OCI-LY7 (cell line): ENCODE results near the gene FADS3. TPM values are rescaled to one million over a fixed set of nuclear protein-coding genes. Genes with fewer than 3 reads are reported as not detected.

Experiments
- BruUV-seq: library from RNA; stranded (reverse); fragments of 400-500 nt; replicated peaks from 2 replicates; lab custom pipeline; 2021; lab: Mats Ljungman, UMichigan
- CTCF ChIA-PET: fragments of 300-600 bp; sonication (Branson Sonifier 250); formaldehyde crosslinking; loops from one replicate; lab custom pipeline; 2022; ENCODE audit warnings: antibody characterized with exemption; ENCODE audit not compliant: unreplicated experiment; lab: Charles Lee
- POLR2A ChIA-PET: fragments of 300-600 bp; sonication (Branson Sonifier 250); formaldehyde crosslinking; loops from one replicate; lab custom pipeline; 2022; ENCODE audit warnings: antibody characterized with exemption; lab: Charles Lee
- DNase-seq: peaks from one replicate; pipeline ENCODE4 v3.0.0-alpha.2; 2015; ENCODE audit warnings: low spot score
- H2AFZ ChIP-seq: fragments of 200-600 bp; sonication (generic), shearing (Covaris generic); 2 replicates; pipeline ENCODE4 v1.6.1; 2014; ENCODE audit warnings: mild to moderate bottlenecking, antibody characterized with exemption, low read length, moderate library complexity
- H3K27ac ChIP-seq: fragments of 200-600 bp; sonication (generic); 2 replicates; pipeline ENCODE4 v1.5.1; 2014; ENCODE audit warnings: mixed run types, low read depth, mild to moderate bottlenecking, moderate library complexity, low read length, inconsistent platforms; ENCODE audit not compliant: poor library complexity, severe bottlenecking
- H3K36me3 ChIP-seq: fragments of 200-600 bp; sonication (generic); 2 replicates; pipeline ENCODE4 v1.6.1; 2014; ENCODE audit warnings: mild to moderate bottlenecking, antibody characterized with exemption, low read length, moderate library complexity, mixed read lengths; ENCODE audit not compliant: insufficient read depth
- H3K4me1 ChIP-seq: fragments of 200-600 bp; sonication (generic); 2 replicates; pipeline ENCODE4 v1.5.1; 2014; ENCODE audit warnings: mild to moderate bottlenecking, low read length; ENCODE audit not compliant: insufficient read depth, poor library complexity, severe bottlenecking
- H3K4me2 ChIP-seq: fragments of 200-600 bp; sonication (generic); 2 replicates; pipeline ENCODE4 v1.6.1; 2014; ENCODE audit warnings: mild to moderate bottlenecking, low read length
- H3K4me3 ChIP-seq: fragments of 200-600 bp; sonication (generic); 2 replicates; pipeline ENCODE4 v1.5.1; 2014; ENCODE audit warnings: mild to moderate bottlenecking, low read depth, low read length; ENCODE audit not compliant: poor library complexity, severe bottlenecking
- H3K79me2 ChIP-seq: fragments of 200-600 bp; sonication (generic); 2 replicates; pipeline ENCODE4 v1.6.1; 2016; ENCODE audit warnings: low read depth, mild to moderate bottlenecking, low read length, moderate library complexity, mixed read lengths; ENCODE audit not compliant: insufficient read depth
- H3K9me2 ChIP-seq: fragments of 200-600 bp; sonication (generic); 2 replicates; pipeline ENCODE4 v1.6.1; 2016; ENCODE audit warnings: mild to moderate bottlenecking, low read length, mixed read lengths; ENCODE audit not compliant: insufficient read depth
- H3K9me3 ChIP-seq: fragments of 200-600 bp; sonication (generic); 2 replicates; pipeline ENCODE4 v1.6.1; 2014; ENCODE audit warnings: mild to moderate bottlenecking, mixed run types, low read length, mixed read lengths
- H4K20me1 ChIP-seq: fragments of 200-600 bp; sonication (generic); 2 replicates; pipeline ENCODE4 v1.6.1; 2014; ENCODE audit warnings: mild to moderate bottlenecking, antibody characterized with exemption, low read length, moderate library complexity, mixed read lengths; ENCODE audit not compliant: insufficient read depth
- EZH2phosphoT487 ChIP-seq: fragments of 200-600 bp; sonication (generic); IDR thresholded peaks from 2 replicates; pipeline ENCODE4 v1.6.1; 2018; ENCODE audit warnings: low read depth, borderline replicate concordance, mild to moderate bottlenecking, mixed run types, antibody characterized with exemption, low read length, moderate library complexity, mixed read lengths
- intact Hi-C: fragments of 100-400 bp; cut with micrococcal nuclease; formaldehyde crosslinking; loops from one replicate; pipeline ENCODE4 v1.10.0; 2022; ENCODE audit not compliant: unreplicated experiment
- total RNA-seq, 2 experiments: library from RNA; depleted of rRNA in 1 of 2; stranded (reverse); fragments of >200 nt in 1 of 2; shearing (Covaris generic) in 1 of 2; gene quantifications; 2 replicates each; pipeline ENCODE4 v1.2.3, GENCODE V29; 2014 to 2022
- TF ChIP-seq, protein P1 (sequence below): fragments of 200-600 bp; sonication (generic); conservative IDR thresholded peaks from 2 replicates; pipeline ENCODE4 v1.5.1; 2014; ENCODE audit warnings: mild to moderate bottlenecking, antibody characterized with exemption, low read length, moderate library complexity, mixed read lengths

Gene FADS3
- total RNA-seq, 2 experiments from 2014 or later = 103 to 191 TPM

- H3K36me3 ChIP-seq = no peaks in the 10 kb centered on the region
- H3K9me3 ChIP-seq = no peaks in the 10 kb centered on the region
- no peaks in the 10 kb centered on the region for H4K20me1 ChIP-seq
- TF ChIP-seq, protein P1, sequence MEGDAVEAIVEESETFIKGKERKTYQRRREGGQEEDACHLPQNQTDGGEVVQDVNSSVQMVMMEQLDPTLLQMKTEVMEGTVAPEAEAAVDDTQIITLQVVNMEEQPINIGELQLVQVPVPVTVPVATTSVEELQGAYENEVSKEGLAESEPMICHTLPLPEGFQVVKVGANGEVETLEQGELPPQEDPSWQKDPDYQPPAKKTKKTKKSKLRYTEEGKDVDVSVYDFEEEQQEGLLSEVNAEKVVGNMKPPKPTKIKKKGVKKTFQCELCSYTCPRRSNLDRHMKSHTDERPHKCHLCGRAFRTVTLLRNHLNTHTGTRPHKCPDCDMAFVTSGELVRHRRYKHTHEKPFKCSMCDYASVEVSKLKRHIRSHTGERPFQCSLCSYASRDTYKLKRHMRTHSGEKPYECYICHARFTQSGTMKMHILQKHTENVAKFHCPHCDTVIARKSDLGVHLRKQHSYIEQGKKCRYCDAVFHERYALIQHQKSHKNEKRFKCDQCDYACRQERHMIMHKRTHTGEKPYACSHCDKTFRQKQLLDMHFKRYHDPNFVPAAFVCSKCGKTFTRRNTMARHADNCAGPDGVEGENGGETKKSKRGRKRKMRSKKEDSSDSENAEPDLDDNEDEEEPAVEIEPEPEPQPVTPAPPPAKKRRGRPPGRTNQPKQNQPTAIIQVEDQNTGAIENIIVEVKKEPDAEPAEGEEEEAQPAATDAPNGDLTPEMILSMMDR = no peak
- TF ChIP-seq EZH2phosphoT487 = no peak
- H3K4me3 ChIP-seq = no peak overlapping the region
- no peaks in the 10 kb centered on the region for H3K9me2 ChIP-seq
- no TSS peak for BruUV-seq
- intact Hi-C loops = no loop called here
- POLR2A ChIA-PET = no interaction called here
- no peak overlapping the region for H3K4me2 ChIP-seq
- H2AFZ ChIP-seq = no peak overlapping the region
- CTCF ChIA-PET = no interaction called here
- H3K79me2 ChIP-seq = no peaks in the 10 kb centered on the region
- no peak overlapping the region for H3K27ac ChIP-seq
- no peaks in the 10 kb centered on the region for H3K4me1 ChIP-seq
- DNase-seq = no peak
These were observed 21.8 kb upstream of the FADS3 start for GRCh38 chr11:61912991-61913698.

DNA sequence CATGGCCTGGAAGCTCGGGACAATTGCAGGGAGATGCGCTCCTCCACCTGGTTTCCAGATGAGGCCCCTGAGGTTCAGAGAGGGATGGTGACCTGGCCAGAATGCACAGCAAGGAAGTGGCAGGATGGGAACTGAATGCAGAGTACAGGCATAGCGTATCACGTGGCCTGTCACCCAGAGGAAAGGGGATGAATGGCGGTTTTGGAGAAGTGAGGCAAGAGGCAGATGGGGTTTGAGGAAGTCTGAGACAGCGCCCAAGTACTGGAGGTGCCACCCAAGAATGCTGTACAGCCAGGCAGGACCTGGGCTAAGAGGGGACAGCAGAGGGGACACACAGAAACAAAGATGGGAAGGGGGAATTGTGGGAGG, 21.2 kb upstream of the FADS3 start:
- Histone ChIP-seq H3K36me3 (no peaks in the 10 kb centered on the region), H3K4me1 (no peaks in the 10 kb centered on the region), H3K79me2 (no peaks in the 10 kb centered on the region), H3K9me3 (no peaks in the 10 kb centered on the region), H3K9me2 (no peaks in the 10 kb centered on the region), H3K4me2 (no peak overlapping the region), H3K4me3 (no peak overlapping the region), H2AFZ (no peak overlapping the region), H4K20me1 (no peaks in the 10 kb centered on the region), H3K27ac (no peak overlapping the region)
- POLR2A ChIA-PET = no interaction called here
- TF ChIP-seq, protein P1 = no peak
- TF ChIP-seq EZH2phosphoT487 = no peak
- BruUV-seq = no TSS peak
- DNase-seq = no peak
- intact Hi-C loops = no loop called here
- CTCF ChIA-PET = no interaction called here

DNA sequence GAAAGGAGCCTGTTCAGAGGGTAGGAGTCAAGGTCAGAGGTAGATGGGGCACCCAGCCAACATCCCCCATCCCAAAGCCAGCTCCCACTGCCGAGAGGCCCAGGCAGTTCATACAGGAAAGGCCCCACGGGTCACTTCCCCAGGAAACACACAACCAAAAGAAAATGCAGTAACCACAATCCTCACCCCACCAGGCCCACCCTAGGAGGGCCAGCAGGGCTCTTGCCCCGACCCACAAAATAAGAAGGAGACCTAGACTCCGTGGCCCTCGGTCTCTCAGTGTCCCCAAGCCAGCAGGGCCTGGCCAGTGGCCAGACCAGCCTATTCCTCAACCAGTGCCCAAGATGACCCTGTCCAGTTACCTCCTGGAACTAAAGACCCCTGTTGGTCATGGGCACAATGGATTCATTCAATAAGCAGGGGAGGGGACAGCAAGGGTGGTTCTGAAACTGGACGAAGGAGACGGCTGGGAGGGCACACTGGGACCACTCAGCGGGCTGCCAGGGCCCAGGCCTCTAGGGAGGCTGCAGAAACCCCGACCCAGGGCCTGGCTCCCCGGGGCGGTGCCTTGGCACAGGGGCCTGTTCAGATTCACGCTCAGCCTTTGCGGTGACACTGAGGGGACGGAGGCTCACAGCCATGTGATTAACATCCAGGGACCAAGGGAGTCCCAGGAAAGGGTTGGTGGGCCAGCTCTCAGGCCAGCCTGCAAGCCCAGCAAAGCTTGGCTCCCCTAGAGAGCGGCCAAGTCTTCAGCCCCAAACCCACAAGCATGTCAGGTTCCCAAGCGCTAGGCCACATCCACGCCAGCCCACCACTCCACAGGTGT, 20.6 kb upstream of the FADS3 start:
- Histone ChIP-seq H3K79me2 (no peaks in the 10 kb centered on the region), H3K9me2 (no peaks in the 10 kb centered on the region), H3K9me3 (no peaks in the 10 kb centered on the region), H3K27ac (no peak overlapping the region), H3K36me3 (no peaks in the 10 kb centered on the region), H3K4me2 (no peak overlapping the region), H3K4me1 (no peaks in the 10 kb centered on the region), H4K20me1 (no peaks in the 10 kb centered on the region), H2AFZ (no peak overlapping the region), H3K4me3 (no peak overlapping the region)
- CTCF ChIA-PET = no interaction called here
- no TSS peak for BruUV-seq
- POLR2A ChIA-PET = no interaction called here
- DNase-seq = no peak
- intact Hi-C loops = no loop called here
- TF ChIP-seq, protein P1 = no peak
- no peak for TF ChIP-seq EZH2phosphoT487
